Amniotic epithelial cell (primary cell): Measurements from ENCODE around the gene MLYCD.
"Not testable (repeated sequence)": the region's sequence is repeated elsewhere in the genome, so short reads cannot be mapped to it uniquely, and the experiment has no call there.

ENCODE experiments used
- DNase-seq: peaks from one replicate; pipeline ENCODE4 v3.0.0-alpha.2; 2010; ENCODE audit warnings: low read depth

MLYCD gene

GRCh38 chr16:83940630-83941378 lies 41.9 kb downstream of the MLYCD start:
- DNase-seq, result no peak

- DNase-seq, result not testable (repeated sequence)
These were observed 42.6 kb downstream of the MLYCD start for GRCh38 chr16:83941546-83941945.

DNA sequence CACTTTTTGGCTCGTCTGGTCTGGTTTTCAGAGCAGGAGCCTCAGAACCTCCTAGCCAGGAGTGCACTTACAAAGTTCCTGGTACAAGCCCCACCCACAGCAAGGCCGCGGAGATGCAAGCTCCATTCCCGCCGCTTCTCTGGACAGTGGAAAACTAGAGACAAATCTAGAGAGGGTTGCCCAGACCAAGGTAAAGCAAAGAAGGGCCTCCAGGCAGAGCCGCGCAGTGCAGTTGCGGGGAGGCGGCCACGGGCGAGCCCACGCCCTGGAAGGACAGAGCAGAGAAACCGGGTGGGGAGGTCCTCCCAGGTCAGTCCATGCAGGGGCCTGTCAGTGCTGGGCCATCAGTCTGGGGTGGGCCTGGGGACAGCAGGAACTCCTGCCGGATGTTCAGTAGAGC lies 43.2 kb downstream of the MLYCD start:
- no peak for DNase-seq

DNA sequence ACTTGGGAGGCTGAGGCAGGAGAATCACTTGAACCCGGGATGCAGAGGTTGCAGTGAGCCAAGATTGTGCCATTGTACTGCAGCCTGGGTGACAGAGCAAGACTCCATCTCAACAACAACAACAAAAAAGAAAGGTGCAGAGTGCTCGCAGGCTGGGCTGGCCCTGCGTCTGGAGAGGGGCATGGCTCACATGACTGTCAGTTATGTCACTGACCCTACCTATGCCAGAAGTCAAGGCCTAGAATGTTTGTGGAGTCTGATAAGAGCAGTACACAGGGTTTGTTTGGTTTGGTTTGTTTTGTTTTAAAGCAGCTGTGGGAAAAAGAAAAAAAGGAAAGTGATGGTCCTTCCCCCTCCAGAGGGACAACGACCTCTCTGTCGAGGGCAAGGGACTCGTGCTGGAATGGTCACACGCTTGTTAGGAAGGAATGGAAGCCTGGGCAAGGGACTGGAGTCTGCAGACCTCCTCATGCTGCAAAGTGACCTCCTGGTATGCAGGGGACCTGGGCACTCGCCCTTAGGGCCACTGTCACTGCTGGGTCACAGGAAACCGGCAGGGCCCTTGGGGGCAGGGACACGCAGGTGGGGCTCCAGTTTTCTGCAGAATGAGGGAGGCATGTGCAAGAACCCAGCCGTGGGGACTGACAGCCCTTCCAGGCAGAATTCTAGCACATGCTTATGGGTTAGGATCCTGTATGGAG lies 44.0 kb downstream of the MLYCD start:
- DNase-seq, result no peak

DNA sequence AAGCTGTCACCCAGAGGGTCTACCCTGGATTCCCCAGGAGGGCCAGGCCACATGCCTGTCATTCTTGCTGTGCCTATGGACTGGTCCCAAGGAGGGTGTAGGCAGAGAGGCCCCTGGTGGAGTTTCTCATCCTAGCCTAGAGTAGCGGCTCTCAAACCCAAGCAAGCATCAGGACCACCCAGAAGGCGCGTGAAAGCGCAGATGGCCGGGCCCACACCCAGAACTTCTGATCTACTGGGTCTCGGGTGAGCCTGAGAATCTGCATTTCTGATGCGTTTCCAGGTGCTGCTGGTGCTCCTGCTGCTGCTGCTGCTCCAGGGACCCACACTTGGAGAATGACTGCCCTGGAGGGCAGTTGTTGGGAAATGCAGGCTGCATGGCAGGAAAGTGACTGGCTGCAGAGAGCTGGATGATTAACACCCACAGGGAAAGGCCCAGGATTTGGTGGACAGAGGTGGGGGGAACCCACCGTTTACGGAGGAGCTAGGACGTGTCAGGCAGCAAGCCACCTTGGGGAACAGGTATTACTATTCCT lies 44.7 kb downstream of the MLYCD start:
- no peak for DNase-seq

GRCh38 chr16:83945587-83945986 lies 46.7 kb downstream of the MLYCD start:
- no peak for DNase-seq

- DNase-seq, result no peak
These were observed 47.4 kb downstream of the MLYCD start for GRCh38 chr16:83946154-83946780.

- DNase-seq, result no peak
These were observed 48.1 kb downstream of the MLYCD start for GRCh38 chr16:83946781-83947566.

DNA sequence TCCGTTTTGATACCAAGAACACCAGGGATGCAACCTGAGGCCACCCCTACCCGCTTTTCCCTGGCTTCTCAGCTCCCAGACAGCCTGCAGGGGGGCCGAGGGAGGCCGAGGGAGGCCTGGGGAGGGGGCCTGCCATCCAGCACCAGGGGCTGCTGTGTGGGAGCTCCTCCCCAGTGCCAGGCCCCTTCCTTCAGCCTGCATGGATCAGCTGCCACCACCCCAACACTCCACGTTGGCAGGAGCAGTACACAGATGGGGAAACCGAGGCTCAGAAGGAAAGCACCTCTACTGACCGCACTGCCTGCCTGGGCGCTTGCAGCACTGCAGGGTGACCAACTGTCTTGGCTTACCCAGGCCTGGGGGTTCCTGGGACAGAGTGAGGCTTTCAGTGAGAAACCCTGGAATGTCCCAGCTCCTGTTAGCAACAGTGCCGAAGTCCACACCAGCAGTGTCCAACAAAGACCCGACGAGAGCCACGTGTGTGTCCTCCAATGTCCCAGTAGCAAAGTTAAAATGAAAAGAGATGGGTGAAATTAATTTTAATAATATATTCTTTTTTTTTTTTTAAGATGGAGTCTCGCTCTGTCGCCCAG lies 48.8 kb downstream of the MLYCD start:
- no peak for DNase-seq

DNA sequence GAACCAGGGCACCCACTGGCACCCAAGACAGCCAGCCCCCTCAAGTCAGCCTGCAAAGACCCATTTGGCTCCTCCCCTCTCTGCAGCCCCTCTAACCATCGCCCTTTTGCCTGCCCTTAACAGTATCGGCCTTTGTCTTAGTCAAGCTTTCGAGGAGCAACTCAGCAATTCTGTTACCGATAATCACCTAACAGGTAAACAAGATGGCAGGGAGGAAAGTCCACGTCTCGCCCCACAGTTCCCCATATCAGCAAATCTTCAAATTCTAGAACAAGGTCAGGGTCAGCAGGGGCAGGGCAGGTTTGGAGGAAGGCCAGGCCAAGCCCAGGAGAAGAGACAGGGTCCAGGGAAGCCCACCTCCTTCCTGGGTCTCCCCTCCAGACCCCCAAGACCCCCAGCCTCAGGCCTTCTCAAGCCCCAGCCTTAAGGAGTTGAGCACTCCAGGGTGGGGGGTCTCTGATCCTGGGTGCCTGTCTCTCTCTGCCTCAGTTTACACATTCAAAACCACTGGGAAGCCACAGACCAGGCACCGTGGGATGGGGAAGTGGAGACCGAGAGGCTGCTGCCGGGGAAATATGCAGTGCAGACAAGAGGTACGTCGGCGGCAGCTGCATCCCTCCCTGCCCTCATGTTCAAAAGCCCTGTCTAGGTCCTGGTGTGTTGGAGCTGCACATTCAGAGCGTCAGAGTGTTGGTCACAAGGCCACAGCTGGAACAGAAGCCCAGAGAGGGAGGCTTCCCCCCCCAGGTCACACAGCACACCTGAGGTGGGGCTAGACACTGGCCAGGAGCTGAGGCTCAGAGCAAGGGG lies 50.2 kb downstream of the MLYCD start:
- no peak for DNase-seq

DNA sequence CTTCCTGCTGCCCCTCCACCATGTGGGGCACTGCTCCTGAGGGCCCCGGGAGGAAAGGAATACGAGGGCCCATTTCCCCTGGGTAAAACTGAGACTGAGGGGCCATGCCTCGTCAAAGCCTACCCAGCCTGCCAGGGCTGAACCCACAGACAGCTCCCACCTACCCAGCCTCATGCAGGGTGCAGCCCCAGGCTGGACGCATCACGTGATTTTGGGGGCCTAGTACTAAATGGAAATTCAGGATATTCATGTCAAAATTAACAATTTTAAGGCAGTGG lies 50.7 kb downstream of the MLYCD start:
- no peak for DNase-seq

DNA sequence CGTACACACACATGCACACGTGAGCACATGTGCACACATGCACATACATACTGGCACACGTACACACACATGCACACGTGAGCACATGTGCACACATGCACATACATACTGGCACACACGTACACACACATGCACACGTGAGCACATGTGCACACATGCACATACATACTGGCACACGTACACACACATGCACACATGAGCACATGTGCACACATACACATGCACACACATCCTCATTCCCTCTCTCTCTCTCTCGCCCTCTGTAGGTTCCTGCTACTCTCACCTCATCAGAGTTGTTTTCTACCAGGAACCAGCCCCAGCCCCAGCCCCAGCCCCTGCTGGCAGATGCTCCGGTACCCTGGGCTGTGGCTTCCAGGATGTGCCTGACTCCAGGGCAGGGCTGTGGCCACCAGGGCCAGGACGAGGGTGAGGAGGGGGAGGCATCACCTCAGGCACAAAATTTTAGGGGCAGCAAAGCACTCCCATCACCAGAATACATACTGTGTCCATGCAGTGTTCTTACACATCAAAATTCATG lies 52.0 kb downstream of the MLYCD start:
- not testable (repeated sequence) for DNase-seq

DNA sequence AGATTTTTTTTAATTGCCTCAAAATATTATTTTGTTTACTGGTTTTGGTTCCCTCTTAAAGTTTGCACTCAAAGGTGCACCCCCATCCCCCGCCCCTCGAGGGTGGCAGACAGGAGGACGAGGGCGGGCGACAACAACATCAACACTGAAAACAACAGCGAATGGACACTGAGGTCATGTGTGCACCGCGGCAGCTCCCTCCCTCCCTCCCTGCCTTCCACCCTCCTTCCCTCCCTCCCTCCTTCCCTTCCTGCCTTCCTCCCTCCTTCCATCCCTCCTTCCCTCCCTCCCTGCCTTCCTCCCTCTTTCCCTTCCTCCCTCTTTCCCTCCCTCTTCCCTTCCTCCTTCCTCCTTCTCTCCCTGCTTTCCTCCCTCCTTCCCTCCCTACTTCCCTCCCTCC lies 52.6 kb downstream of the MLYCD start:
- DNase-seq, result no peak

DNA sequence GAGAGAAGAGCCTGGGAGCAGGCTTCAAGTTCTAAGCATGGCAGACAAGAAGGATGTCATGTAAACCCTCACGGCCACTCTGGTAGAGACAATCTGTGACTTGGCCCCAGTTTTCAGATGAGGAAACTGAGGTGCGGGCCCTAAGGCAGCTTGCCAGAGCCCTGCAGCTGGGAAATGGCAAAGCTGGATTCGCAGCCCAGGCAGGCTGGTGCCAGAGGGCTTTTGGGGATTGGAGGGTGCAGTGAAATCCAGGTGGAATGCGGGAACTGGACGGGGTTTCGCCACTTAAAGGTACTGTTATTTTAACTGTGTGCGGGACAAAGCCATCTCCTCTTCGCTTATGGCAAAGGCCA lies 53.6 kb downstream of the MLYCD start:
- no peak for DNase-seq

- DNase-seq, result peak; percentile 90
These were observed 54.3 kb downstream of the MLYCD start, which contains the start of gene OSGIN1 for GRCh38 chr16:83952940-83953795. OSGIN1 (plus strand) TSS chr16:83953240; CDS start chr16:83957672, 4,432 bp downstream.

DNA sequence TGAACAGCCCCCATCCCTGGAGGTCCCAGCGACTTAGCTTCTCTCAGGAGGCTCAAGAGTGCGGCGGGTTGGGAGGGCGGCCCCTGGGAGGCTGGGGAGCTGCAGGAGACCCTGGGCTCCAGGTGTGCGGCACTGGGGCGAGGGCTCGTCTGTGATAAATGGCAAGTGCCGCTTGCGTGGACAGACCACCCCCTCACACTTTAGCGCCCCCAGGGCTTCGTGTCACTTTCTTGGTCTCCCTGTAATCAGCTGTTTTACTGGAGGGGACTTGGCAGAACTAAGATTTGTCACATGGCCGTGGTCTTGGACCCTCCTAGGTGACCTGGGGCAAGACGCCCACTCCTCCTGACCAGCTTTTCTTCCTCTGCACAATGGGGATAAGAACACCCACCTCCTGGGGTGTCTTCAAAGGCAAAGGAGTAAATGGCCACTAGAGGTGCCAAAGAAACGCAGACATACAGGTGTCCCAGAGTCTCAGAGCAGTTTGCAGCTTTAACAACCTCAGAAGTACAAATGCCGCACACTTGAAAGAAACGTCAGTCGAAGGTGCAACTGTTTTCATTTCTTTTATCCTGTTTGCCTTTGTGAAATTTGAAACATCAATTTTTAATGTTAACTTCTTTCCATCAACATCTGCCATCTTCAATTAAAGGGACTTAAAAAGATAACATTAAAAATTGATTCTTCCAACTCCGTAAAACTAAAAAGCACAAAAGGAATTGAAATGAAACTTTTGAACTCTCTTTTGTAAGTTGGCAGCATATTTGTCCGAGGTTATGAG lies 55.1 kb downstream of the MLYCD start:
- no peak for DNase-seq

DNA sequence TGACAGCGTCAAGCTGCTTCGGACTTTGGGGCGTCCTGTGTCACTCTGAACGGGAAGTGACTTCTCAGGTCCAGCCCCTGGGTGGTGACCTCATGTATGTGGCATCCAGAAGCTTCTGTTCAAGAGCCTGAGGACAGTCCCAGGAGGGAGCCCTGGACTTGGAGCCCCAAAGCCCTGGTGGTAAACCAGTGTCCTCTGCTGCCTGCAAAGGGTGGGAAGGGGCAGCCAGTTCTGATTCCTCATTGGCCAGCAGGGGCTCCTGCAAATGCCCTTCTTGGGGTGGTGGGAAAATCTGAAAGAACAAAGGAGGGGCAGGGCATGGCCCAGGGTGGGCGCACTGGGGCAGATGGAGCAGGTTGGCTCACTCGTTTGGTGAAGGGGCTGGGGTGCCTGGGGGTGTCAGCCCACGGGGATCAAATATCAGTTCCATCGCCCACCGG lies 55.7 kb downstream of the MLYCD start:
- no peak for DNase-seq

DNA sequence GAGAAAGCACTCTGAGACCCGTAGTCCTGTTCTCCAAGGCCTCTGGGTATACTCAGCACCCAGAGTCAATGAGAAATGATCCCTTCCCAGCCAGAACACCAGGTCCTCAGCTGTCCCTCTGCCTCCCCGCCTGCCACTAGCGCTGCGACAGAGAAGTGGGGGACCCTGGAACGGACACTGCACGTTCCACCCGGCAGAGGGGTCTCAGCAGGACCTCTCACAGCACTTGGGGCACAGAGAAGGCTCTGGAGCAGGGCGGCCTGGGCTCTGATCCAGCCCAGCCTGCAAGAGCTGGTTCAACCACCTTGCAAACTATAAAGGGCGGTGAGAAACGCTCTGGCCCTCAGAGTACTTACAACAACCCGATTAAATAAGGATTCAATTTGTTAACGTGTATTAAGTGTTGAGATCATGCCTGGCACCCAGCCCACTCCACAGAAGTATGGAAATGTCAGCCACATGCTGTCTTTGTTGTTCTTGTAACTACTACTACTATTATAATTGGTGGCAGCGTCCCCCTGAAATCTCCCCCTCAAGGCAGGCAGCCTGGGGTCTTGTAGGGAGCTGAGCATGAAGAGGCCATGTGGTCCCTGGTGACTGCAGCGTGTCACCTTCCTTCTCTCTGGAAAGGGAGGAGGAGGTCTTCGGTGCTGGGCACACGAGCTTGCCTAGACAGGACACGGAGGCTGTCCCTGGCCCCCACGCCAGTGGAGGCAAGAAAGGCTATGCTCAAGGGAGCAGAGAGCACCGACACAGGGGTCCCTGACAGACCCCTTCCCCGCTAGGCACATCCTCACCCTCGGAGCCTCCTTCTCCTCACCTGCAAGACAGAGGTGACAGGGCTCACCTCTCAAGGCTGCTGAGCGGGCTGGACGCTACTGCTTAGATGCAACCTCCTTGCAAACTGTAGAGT lies 56.6 kb downstream of the MLYCD start:
- no peak for DNase-seq
